HG02885 (cell line): Measurements from ENCODE around the gene KDM4C.
"Not testable (repeated sequence)": the region's sequence is repeated elsewhere in the genome, so short reads cannot be mapped to it uniquely, and the experiment has no call there.

Experiments used
- ATAC-seq: cut with Tn5 transposase; IDR thresholded peaks from one replicate; pipeline ENCODE4 v1.9.1; 2021; ENCODE audit warnings: mild to moderate bottlenecking; ENCODE audit not compliant: unreplicated experiment, poor library complexity

KDM4C gene

DNA sequence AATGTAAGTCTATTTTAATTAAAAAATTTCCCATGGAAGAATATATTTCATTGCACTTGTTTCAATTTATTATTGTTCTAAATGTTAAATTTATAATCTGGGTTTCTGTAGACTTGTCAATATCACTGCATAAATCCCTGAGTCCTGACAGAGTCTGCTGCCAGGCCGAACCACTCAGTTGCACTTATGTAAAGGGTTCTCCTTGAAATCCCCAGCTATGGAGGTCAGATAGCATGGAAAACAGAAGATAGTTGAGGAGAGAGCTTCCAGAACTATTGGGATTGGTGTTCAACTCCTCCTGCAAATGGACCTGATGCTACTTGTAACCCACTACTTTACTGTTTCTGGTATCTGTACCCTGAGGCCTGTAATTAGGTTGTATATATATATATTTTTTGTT lies 37.2 kb downstream of the KDM4C start:
- no peak for ATAC-seq

GRCh38 chr9:6802926-6803325 lies 45.2 kb downstream of the KDM4C start:
- no peak for ATAC-seq

GRCh38 chr9:6805532-6805931 lies 47.8 kb downstream of the KDM4C start:
- no peak for ATAC-seq

DNA sequence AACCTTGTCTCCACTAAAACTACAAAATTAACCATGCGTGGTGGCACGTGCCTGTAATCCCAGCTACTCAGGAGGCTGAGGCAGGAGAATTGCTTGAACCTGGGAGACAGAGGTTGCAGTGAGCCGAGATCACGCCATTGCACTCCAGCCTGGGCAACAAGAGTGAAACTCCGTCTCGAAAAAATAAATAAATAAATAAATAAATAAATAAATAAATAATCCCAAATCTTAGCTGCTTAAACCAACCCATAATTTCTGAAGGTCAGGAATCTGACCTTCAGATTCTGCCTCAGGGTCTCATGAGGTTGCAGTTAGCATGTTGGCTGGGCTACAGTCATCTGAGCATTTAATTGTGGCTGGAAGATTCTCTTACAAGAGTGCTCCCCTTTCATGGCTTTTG lies 48.5 kb downstream of the KDM4C start:
- ATAC-seq, result not testable (repeated sequence)

GRCh38 chr9:6807669-6808068 lies 49.9 kb downstream of the KDM4C start:
- not testable (repeated sequence) for ATAC-seq

DNA sequence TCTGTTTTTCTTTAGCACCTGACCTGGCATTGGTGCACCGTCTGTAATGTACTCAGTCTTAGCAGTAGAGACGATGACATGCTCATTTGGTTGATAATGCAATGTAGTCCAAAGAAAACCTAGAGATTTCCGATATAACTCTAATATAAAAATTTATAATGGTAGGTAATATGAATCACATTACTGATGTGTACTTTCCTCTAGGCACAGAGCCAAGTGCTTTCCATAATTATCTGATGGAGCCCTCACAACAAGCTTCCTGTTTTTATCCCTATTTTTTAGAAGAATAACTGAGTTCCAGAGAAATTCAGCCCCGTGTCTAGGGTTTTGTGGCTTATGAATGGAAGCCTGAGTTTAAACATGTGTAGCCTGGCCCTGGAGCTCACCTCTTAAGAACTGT lies 53.7 kb downstream of the KDM4C start:
- no peak for ATAC-seq

DNA sequence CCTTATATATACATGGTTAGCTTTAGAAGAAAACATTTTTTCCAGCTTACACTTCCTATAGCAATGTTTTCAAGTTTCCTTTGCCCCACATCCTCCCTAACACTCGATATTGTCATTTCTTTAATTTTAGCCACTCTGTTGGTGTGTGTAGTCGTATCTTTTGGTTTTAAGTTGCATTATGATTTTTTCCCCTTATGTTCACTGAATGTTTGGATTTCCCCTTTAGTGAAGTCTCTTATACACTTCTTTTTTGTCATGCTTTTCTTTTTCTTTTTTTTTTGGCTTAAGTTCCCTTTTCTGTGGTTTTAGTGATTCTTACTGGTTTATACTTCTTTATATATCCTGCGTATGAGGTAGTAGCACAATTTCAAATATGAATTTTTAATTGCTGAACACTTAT lies 58.8 kb downstream of the KDM4C start:
- no peak for ATAC-seq

DNA sequence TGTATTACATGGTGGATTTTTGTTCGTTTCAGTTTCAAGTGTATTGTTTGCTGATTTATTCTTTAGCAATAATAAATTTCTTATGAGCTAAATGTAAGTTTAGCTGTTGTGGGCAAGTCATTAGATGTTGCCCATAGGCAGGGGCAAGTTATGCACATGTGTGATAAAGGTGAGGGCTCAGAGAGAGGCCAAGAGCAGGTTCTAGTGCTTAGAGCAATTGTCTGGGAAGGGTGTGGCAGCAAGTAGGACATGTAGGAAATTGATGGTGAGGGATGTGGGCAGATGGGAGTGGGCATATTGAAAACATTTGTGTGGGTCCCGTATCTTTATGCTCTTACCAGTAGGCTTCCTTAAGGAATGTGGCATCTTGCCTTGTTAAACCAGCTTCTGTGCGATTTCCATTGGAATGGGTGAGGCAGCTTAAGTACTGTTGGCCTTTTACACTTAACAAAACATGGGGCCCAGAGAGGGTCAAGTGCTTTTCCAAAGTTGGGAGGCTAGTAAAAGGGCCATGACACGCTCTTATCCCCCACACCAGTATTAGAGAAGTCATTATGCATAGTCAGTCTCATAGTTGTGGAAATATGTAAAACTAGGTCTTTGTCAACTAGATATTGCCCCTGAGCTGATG lies 60.6 kb downstream of the KDM4C start:
- no peak for ATAC-seq

GRCh38 chr9:6819112-6819511 lies 61.3 kb downstream of the KDM4C start:
- ATAC-seq, result no peak

- ATAC-seq, result no peak
These were observed 61.8 kb downstream of the KDM4C start for GRCh38 chr9:6819529-6819928.

GRCh38 chr9:6822696-6823095 lies 64.9 kb downstream of the KDM4C start:
- ATAC-seq, result no peak

- no peak for ATAC-seq
These were observed 69.8 kb downstream of the KDM4C start for GRCh38 chr9:6827439-6828145.

GRCh38 chr9:6829027-6829426 lies 71.3 kb downstream of the KDM4C start:
- no peak for ATAC-seq

- ATAC-seq, result no peak
These were observed 71.8 kb downstream of the KDM4C start for GRCh38 chr9:6829536-6829935.

DNA sequence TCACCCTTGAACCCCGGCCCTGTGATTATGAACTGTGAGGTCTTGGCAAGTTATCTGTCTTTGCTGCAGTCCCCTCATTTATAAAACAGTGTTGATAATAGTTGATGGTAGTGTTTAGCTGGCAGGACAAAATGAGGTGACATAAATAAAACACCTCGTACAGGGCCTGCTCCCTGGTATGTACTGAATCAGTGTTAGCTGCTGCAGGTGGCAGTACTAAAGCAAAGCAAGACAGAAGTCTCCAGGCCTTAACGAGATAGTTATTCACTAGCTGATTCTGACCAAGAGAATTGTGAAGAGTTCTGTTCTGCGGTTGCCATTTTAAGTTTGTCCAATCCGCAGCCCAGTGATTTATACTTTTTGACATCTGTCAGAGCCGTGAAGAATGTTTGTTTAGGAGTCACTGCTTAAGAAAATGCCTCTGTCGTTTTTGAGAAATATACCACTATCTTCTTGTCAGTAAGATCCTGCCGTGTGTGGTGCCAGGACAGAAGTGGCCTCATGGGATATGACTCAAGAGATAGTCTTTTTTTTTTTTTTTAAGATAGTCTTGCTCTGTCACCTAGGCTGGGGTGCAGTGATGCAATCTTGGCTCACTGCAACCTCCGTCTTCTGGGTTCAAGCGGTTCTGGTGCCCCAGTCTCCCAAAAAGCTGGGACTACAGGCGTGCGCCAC lies 75.9 kb downstream of the KDM4C start:
- ATAC-seq, result no peak

GRCh38 chr9:6834306-6834705 lies 76.5 kb downstream of the KDM4C start:
- ATAC-seq, result no peak

DNA sequence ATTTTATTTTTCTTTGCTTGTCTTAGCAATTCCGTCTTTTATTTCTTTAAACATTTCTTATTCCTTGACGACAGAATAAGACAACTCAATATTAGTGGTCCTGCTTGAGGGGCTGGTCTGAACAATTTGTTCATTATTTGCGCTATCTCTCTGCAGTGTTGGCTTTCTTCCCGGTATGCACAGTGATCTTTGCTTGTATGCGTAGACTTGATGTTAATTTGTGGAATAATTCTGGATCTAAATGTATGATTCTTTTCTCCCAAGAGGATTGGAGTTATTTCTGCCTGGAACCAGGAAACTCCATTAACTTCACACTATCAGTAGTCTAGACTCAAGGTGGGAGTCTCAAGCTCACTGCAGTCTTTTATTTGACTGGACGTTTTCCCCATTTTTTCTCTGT lies 80.4 kb downstream of the KDM4C start:
- no peak for ATAC-seq

DNA sequence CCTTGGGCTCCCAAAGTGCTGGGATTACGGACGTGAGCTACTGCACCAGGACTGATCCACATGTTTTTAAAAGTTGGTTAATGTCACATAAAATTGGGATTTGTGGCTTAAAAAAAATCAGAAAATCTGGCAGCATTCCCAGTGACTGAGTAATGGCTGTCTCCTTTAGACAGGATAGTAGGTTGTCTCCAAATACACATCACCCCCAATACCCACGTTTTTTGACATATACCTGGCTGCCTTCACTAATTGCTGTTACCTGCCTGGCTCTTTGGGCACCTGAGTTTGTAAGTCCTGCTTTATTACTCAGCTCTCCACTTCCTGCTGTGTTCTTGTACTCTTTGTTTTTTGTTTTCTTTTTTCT lies 84.8 kb downstream of the KDM4C start:
- ATAC-seq, result no peak

DNA sequence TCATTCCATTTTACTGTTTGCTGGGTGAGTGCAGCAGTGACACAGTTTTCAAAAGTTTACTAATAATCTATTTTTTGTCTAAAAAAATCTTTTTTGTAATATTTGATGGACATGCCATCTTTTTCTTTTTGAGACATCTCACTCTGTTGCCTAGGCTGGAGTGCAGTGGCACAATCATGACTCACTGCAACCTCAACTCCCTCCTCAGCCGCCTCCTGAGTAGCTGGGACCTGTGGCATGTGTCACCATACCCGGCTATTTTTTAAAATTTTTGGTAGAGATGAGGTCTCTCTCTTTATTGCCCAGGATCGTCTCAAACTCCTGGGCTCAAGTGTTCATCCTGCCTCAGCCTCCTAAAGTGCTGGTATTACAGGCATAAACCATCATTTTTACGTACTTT lies 86.0 kb downstream of the KDM4C start:
- no peak for ATAC-seq

DNA sequence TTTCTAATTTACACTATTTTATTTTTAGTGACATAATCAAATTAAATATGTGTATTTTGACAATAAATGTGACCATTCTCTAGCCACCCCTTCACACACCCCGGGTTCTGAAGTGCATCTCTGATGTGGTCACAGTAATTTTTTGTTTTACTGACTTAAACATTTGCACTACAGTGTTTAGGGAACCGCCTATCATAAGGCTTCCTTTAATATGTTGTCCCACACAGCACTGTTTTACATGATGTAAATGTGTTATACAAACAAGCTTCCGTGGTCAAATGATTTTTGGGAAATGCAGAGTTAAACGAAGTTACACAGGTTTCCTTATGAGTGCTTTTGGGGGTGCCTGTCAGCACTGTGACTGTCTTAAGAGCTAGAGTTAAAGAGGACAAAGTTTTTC lies 86.5 kb downstream of the KDM4C start:
- no peak for ATAC-seq

DNA sequence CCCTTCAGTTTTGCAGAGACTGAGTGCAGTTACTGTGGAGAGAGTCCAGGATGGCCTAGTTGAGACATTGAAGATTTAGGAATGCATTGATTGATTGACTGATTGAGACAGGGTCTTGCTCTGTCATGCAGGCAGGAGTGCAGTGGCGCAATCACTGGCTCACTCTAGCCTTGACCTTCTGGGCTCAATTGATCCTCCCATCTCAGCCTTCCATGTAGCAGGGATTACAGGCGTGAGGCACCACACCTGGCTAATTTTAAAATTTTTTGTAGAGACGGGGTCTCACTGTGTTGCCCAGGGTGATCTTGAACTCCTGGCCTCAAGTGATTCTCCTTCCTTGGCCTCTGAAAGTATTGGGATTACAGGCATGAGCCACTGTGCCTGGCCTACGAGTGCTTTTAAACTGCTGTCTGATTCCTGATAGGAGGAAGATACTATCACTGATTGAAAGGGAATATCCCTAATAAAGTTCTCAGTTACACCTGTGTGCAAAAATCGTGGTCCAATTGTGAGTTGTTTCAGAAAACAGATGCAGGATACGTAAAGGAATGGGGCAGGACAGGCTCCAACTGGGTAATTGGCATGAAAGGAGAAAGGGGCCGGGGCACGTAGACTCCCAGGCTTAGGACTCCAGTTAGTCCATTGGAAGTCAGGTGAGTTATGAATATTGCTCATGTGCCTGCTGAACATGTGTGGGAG lies 87.5 kb downstream of the KDM4C start:
- ATAC-seq, result no peak
